ENCODE data around the gene PCIF1.
A peak's percentile ranks its signal among the peaks of the same experiment; 100 is the strongest.
"Not testable (repeated sequence)": the region's sequence is repeated elsewhere in the genome, so short reads cannot be mapped to it uniquely, and the experiment has no call there.

PCIF1 gene

GRCh38 chr20:45948261-45948733 lies 13.8 kb downstream of the PCIF1 start:
- no peak for DNase-seq

GRCh38 chr20:45948742-45949541 lies 14.5 kb downstream of the PCIF1 start:
- DNase-seq, result no peak

- DNase-seq, result no peak
These were observed 15.3 kb downstream of the PCIF1 start for GRCh38 chr20:45949542-45950329.

- DNase-seq, result no peak
These were observed 15.8 kb downstream of the PCIF1 start for GRCh38 chr20:45950330-45950646.

GRCh38 chr20:45951925-45952834 lies 17.7 kb downstream of the PCIF1 start:
- DNase-seq, result no peak

GRCh38 chr20:45952861-45953260 lies 18.4 kb downstream of the PCIF1 start:
- no peak for DNase-seq

GRCh38 chr20:45953672-45954071 lies 19.2 kb downstream of the PCIF1 start:
- DNase-seq, result no peak

GRCh38 chr20:45956326-45956725 lies 21.8 kb downstream of the PCIF1 start:
- DNase-seq, result not testable (repeated sequence)

GRCh38 chr20:45957021-45957941 lies 22.8 kb downstream of the PCIF1 start:
- no peak for DNase-seq

- no peak for DNase-seq
These were observed 24.1 kb downstream of the PCIF1 start for GRCh38 chr20:45958593-45958992.

- no peak for DNase-seq
These were observed 24.6 kb downstream of the PCIF1 start for GRCh38 chr20:45959126-45959525.

GRCh38 chr20:45959956-45960630 lies 25.6 kb downstream of the PCIF1 start:
- DNase-seq, result no peak

- DNase-seq, result no peak
These were observed 27.7 kb downstream of the PCIF1 start for GRCh38 chr20:45962031-45962755.

- peak; percentile 39 for DNase-seq
These were observed 28.8 kb downstream of the PCIF1 start for GRCh38 chr20:45963059-45964005.

- no peak for DNase-seq
These were observed 29.5 kb downstream of the PCIF1 start for GRCh38 chr20:45964006-45964400.

GRCh38 chr20:45965169-45966002 lies 30.9 kb downstream of the PCIF1 start:
- DNase-seq, result no peak

- no peak for DNase-seq
These were observed 33.1 kb downstream of the PCIF1 start for GRCh38 chr20:45967551-45968080.

GRCh38 chr20:45968081-45968671 lies 33.7 kb downstream of the PCIF1 start:
- no peak for DNase-seq

All from inflammatory macrophage treated with lipopolysaccharide for 4 hours (primary cell).